DMS79 (cell line): ENCODE measurements around the gene GRM5.
"Not testable (repeated sequence)": the region's sequence is repeated elsewhere in the genome, so short reads cannot be mapped to it uniquely, and the experiment has no call there.

Experiments
- DNase-seq: peaks from one replicate; lab custom pipeline; 2025; lab: John Stamatoyannopoulos, UW

Gene GRM5

GRCh38 chr11:88835709-88836108, 230.1 kb downstream of the GRM5 start:
- not testable (repeated sequence) for DNase-seq

GRCh38 chr11:88831303-88831890, 234.4 kb downstream of the GRM5 start:
- DNase-seq, result no peak

GRCh38 chr11:88827018-88827676, 238.6 kb downstream of the GRM5 start:
- no peak for DNase-seq

- no peak for DNase-seq
Observed at GRCh38 chr11:88819616-88820015, 246.2 kb downstream of the GRM5 start.

- no peak for DNase-seq
Observed at GRCh38 chr11:88818978-88819377, 246.8 kb downstream of the GRM5 start.

GRCh38 chr11:88815505-88815904, 250.3 kb downstream of the GRM5 start:
- DNase-seq, result no peak

- DNase-seq, result no peak
Observed at GRCh38 chr11:88814076-88814475, 251.7 kb downstream of the GRM5 start.

GRCh38 chr11:88813233-88813915, 252.4 kb downstream of the GRM5 start:
- DNase-seq, result no peak

- no peak for DNase-seq
Observed at GRCh38 chr11:88810420-88811097, 255.2 kb downstream of the GRM5 start.

- DNase-seq, result no peak
Observed at GRCh38 chr11:88809126-88809525, 256.7 kb downstream of the GRM5 start.

GRCh38 chr11:88807349-88807748, 258.4 kb downstream of the GRM5 start:
- DNase-seq, result no peak

GRCh38 chr11:88806410-88806809, 259.4 kb downstream of the GRM5 start:
- no peak for DNase-seq

GRCh38 chr11:88801484-88802123, 264.2 kb downstream of the GRM5 start:
- DNase-seq, result no peak

GRCh38 chr11:88799771-88800500, 265.8 kb downstream of the GRM5 start:
- no peak for DNase-seq

GRCh38 chr11:88790182-88790581, 275.6 kb downstream of the GRM5 start:
- no peak for DNase-seq

- no peak for DNase-seq
Observed at GRCh38 chr11:88779577-88779976, 286.2 kb downstream of the GRM5 start.

- DNase-seq, result no peak
Observed at GRCh38 chr11:88770475-88771079, 295.2 kb downstream of the GRM5 start.

GRCh38 chr11:88744140-88744539, 321.6 kb downstream of the GRM5 start:
- no peak for DNase-seq

GRCh38 chr11:88739524-88739923, 326.3 kb downstream of the GRM5 start:
- DNase-seq, result no peak

GRCh38 chr11:88709567-88709966, 356.2 kb downstream of the GRM5 start:
- no peak for DNase-seq

GRCh38 chr11:88704485-88704884, 361.3 kb downstream of the GRM5 start:
- no peak for DNase-seq
